Measurements from ENCODE around the gene ANO3. TPM values are rescaled to one million over a fixed set of nuclear protein-coding genes. Genes with fewer than 3 reads are reported as not detected.

The ANO3 gene
- polyA plus RNA-seq, 1 experiment, result 0.02 TPM

DNA sequence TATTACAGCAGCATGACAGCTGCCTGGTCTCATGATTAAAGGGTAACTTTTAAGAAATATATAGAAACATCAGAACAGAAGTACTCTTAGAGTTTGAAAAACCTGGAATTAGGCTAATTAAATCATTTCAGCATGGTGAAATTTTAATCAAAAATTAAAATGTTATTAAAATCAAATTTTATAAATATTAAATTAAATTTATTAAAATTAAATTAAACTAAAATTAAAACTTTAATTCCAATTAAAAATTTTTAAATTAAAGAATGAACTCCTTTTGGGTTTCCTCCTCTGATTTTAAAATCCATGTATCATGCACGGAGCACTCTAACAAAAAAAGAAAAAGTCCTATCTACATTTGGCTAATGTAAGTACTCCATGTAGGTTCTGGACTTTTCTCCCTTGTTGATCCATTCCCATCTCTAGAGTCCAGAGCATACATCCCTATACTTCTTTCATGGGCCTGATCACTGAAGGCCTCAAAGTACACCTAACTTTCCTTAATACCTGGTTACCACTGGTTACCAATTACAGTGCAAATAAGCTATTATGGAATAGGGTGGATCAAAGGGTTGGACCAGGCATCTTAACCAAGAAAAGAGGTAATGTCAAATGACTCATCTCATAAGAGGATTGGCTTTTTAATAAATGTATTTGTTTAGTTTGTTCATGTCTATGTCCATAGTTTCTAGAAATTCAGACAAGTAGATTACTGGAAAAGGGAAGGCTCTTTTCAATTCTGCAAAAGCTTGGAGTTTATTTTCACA is 288.5 kb downstream of the ANO3 start:
- POLR2A ChIA-PET, result no interaction called here
- Histone ChIP-seq H3K27me3 (ENCODE audit: control insufficient read depth, insufficient read depth, low read length) (no peaks in the 10 kb centered on the region), H3K4me3 (ENCODE audit: low read depth, low read length) (no peak overlapping the region), H3K27ac (ENCODE audit: low read depth, low read length) (no peak overlapping the region), H3K9me3 (ENCODE audit: control insufficient read depth, insufficient read depth, low read length) (no peaks in the 10 kb centered on the region; the same call in 1 of the 2 replicates)
- CTCF ChIA-PET, result no interaction called here
- DNase-seq (ENCODE audit: low read depth, low spot score), result no peak
- TF ChIP-seq, protein P1, sequence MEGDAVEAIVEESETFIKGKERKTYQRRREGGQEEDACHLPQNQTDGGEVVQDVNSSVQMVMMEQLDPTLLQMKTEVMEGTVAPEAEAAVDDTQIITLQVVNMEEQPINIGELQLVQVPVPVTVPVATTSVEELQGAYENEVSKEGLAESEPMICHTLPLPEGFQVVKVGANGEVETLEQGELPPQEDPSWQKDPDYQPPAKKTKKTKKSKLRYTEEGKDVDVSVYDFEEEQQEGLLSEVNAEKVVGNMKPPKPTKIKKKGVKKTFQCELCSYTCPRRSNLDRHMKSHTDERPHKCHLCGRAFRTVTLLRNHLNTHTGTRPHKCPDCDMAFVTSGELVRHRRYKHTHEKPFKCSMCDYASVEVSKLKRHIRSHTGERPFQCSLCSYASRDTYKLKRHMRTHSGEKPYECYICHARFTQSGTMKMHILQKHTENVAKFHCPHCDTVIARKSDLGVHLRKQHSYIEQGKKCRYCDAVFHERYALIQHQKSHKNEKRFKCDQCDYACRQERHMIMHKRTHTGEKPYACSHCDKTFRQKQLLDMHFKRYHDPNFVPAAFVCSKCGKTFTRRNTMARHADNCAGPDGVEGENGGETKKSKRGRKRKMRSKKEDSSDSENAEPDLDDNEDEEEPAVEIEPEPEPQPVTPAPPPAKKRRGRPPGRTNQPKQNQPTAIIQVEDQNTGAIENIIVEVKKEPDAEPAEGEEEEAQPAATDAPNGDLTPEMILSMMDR (IDR thresholded peaks at IDR 0.05; ENCODE audit: low read depth, low read length), result no peak

DNA sequence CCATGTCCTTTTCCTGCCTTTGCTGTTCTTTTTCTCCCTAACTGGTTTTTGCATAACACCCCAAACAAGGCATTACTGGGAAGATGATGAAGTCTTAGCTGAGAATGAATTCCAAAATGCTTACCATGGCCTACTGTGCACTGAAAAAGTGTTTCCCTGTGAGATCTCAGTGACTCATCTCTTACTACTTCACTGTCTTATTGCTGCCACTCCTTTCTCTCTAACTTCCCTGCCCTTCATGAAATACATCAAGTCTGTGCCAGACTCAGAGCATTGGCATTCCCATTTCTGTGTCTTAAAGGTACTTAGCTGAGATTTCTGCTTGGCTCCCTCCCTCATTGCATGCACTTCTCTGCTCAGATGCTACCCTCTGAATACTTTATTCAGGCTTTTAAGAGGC is 289.2 kb downstream of the ANO3 start:
- TF ChIP-seq, protein P1 (IDR thresholded peaks at IDR 0.05; ENCODE audit: low read depth, low read length), result no peak
- H3K9me3 ChIP-seq (ENCODE audit: control insufficient read depth, insufficient read depth, low read length), result no peaks in the 10 kb centered on the region; the same call in 1 of the 2 replicates
- H3K27ac ChIP-seq (ENCODE audit: low read depth, low read length), result no peak overlapping the region
- ChIA-PET POLR2A (no interaction called here), CTCF (no interaction called here)
- peak; percentile 6 for DNase-seq (ENCODE audit: low read depth, low spot score)
- no peaks in the 10 kb centered on the region for H3K27me3 ChIP-seq (ENCODE audit: control insufficient read depth, insufficient read depth, low read length)
- H3K4me3 ChIP-seq (ENCODE audit: low read depth, low read length), result no peak overlapping the region

DNA sequence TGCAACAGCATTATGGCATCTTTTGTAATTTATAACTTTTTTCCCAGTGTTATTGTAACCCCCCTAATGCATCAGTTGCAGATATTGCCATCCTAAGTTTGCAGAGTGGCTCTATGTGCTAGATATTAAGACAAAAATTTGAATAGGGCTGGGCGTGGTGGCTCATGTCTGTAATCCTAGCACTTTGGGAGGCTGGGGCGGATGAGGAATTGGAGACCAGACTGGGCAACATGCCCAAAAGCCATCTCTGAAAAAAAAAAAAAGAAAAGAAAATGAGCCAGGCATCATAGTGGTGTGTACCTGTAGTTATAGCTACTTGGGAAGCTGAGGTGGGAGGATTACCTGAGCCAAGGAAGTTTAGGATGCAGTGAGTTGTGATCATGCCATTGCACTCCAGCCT is 290.3 kb downstream of the ANO3 start:
- Histone ChIP-seq H3K4me3 (ENCODE audit: low read depth, low read length) (no peak overlapping the region), H3K27ac (ENCODE audit: low read depth, low read length) (no peak overlapping the region), H3K9me3 (ENCODE audit: control insufficient read depth, insufficient read depth, low read length) (no peaks in the 10 kb centered on the region; the same call in 1 of the 2 replicates), H3K27me3 (ENCODE audit: control insufficient read depth, insufficient read depth, low read length) (no peaks in the 10 kb centered on the region)
- no peak for DNase-seq (ENCODE audit: low read depth, low spot score)
- TF ChIP-seq, protein P1 (IDR thresholded peaks at IDR 0.05; ENCODE audit: low read depth, low read length), result no peak
- ChIA-PET CTCF (no interaction called here), POLR2A (no interaction called here)

DNA sequence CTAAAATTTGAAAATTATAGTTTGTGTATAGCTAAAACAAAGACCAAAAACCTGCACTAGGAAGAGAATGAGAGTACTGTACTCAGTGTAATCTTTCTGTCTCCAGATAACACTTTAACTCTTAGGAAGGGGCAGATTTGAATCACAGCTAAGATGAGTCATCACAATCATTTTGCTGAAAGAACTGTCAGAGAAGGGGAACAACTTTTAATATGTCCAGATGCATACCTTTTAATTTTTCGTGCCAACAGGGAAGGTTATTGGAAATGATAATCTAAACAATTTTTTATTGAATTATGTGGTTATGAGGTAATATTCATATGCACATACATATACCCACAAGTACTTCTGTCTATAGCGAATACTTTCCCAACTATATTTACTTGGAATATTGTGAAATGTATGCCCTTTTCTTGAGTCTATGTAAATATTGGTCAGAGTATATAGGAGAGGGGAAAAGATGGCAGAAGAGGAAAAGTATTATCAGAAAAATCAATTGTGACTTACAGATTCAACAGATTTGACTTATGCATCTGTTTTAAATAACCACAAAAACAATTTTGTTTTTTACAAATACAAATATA is 291.2 kb downstream of the ANO3 start:
- no peak overlapping the region for H3K27ac ChIP-seq (ENCODE audit: low read depth, low read length)
- TF ChIP-seq, protein P1 (IDR thresholded peaks at IDR 0.05; ENCODE audit: low read depth, low read length), result no peak
- no peaks in the 10 kb centered on the region; the same call in 1 of the 2 replicates for H3K9me3 ChIP-seq (ENCODE audit: control insufficient read depth, insufficient read depth, low read length)
- ChIA-PET POLR2A (no interaction called here), CTCF (no interaction called here)
- no peaks in the 10 kb centered on the region for H3K27me3 ChIP-seq (ENCODE audit: control insufficient read depth, insufficient read depth, low read length)
- no peak overlapping the region for H3K4me3 ChIP-seq (ENCODE audit: low read depth, low read length)
- no peak for DNase-seq (ENCODE audit: low read depth, low spot score)

DNA sequence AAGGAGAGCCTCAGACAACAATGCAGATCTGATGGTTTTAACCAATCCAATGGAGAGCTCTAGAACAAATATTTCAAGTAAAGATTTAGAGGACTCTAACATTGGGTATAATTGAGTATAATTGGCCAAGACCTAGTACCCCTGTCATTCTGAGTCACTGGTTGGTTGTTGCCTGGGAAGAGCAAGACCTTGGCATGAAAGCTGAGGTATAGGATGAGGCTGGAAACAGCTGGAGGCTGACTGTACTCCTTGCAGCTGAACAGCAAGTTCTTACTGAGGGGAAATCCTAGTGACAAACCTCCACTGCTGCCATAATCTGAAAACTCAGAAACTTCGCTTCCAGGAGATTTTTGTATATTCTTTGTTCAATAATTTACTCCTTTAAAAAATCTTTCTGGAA is 294.4 kb downstream of the ANO3 start:
- ChIA-PET POLR2A (no interaction called here), CTCF (no interaction called here)
- TF ChIP-seq, protein P1 (IDR thresholded peaks at IDR 0.05; ENCODE audit: low read depth, low read length), result no peak
- H3K4me3 ChIP-seq (ENCODE audit: low read depth, low read length), result no peak overlapping the region
- no peak for DNase-seq (ENCODE audit: low read depth, low spot score)
- H3K9me3 ChIP-seq (ENCODE audit: control insufficient read depth, insufficient read depth, low read length), result no peaks in the 10 kb centered on the region; the same call in 1 of the 2 replicates
- no peaks in the 10 kb centered on the region for H3K27me3 ChIP-seq (ENCODE audit: control insufficient read depth, insufficient read depth, low read length)
- H3K27ac ChIP-seq (ENCODE audit: low read depth, low read length), result no peak overlapping the region

Measured in AG04450 (cell line).